ENCODE measurements around the gene NID2. TPM values are rescaled to one million over a fixed set of nuclear protein-coding genes. Genes with fewer than 3 reads are reported as not detected.

The NID2 gene
- total RNA-seq, 1 experiment from 2014 or later = 0.49 TPM

GRCh38 chr14:52051871-52052270 lies 17.0 kb downstream of the NID2 start:
- Histone ChIP-seq H3K36me3 (no peaks in the 10 kb centered on the region), H3K4me1 (no peaks in the 10 kb centered on the region), H3K27ac (no peak overlapping the region), H3K9me3 (replicated peaks) (no peaks in the 10 kb centered on the region), H3K27me3 (no peaks in the 10 kb centered on the region), H3K4me3 (no peak overlapping the region)
- no peak for DNase-seq

GRCh38 chr14:52051251-52051650 lies 17.6 kb downstream of the NID2 start:
- H3K4me1 ChIP-seq = no peaks in the 10 kb centered on the region
- 0 out of 2 replicates have a peak, but pooled peaks cover 2% of the 10 kb centered on the region for H3K27me3 ChIP-seq
- no peak overlapping the region for H3K27ac ChIP-seq
- DNase-seq = no peak
- H3K4me3 ChIP-seq = no peak overlapping the region
- no peaks in the 10 kb centered on the region for H3K36me3 ChIP-seq
- H3K9me3 ChIP-seq (replicated peaks) = no peaks in the 10 kb centered on the region

- Histone ChIP-seq H3K27ac (no peak overlapping the region), H3K9me3 (replicated peaks) (no peaks in the 10 kb centered on the region), H3K4me1 (no peaks in the 10 kb centered on the region), H3K4me3 (no peak overlapping the region), H3K27me3 (0 out of 2 replicates have a peak, but pooled peaks cover 2% of the 10 kb centered on the region), H3K36me3 (no peaks in the 10 kb centered on the region)
- no peak for DNase-seq
Measured at GRCh38 chr14:52049721-52050588, 18.9 kb downstream of the NID2 start.

DNA sequence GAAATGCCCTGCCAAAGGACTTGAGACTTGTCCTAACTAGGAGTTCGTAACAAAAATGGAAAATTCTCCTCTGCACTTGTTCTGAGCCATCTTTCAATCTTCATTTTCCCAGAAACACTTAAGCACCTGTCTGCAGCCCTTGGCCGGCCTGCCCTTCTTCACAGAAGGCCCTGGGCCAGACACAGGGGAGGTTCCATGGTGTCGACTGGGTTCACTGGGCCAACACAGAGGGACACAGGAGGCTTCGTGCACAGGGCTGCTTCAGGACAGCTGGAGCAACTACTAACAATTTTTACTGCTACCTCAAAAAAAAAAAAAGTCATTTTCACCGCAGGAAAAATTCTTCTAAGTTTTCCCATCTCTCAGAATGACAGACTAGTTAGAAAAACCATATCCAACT lies 19.6 kb downstream of the NID2 start:
- Histone ChIP-seq H3K9me3 (replicated peaks) (no peaks in the 10 kb centered on the region), H3K4me3 (no peak overlapping the region), H3K4me1 (no peaks in the 10 kb centered on the region), H3K27ac (no peak overlapping the region), H3K36me3 (no peaks in the 10 kb centered on the region), H3K27me3 (0 out of 2 replicates have a peak, but pooled peaks cover 2% of the 10 kb centered on the region)
- no peak for DNase-seq

DNA sequence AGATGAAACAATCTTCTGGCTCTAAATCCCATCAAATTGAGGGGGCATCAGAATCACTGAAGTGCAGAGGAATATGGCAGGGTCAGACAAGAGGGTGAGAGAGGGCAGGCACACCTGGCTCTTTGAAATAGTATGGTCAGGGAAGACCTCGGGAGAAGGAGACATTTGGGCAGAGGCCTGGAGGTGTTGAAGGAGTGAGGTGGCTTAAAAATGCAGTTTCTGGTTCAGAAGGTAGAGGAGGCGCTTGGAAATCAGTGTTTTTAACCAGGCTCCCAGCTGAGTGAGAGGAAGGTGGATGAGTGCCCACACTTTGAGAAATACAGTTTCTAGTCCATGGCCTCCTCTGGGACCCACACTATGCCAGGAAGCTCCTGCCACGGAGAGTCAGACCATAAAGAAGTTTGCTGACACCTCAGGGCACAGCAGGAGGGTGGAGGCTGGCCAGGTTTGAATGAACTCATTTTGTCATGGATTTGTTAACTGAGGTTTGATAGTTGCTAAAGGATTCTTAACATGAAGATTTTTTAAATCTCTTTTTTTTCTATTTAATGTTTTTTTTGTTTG lies 20.1 kb downstream of the NID2 start:
- H3K4me1 ChIP-seq = no peaks in the 10 kb centered on the region
- 0 out of 2 replicates have a peak, but pooled peaks cover 2% of the 10 kb centered on the region for H3K27me3 ChIP-seq
- H3K4me3 ChIP-seq = no peak overlapping the region
- H3K27ac ChIP-seq = no peak overlapping the region
- no peaks in the 10 kb centered on the region for H3K9me3 ChIP-seq (replicated peaks)
- H3K36me3 ChIP-seq = no peaks in the 10 kb centered on the region
- DNase-seq = no peak

DNA sequence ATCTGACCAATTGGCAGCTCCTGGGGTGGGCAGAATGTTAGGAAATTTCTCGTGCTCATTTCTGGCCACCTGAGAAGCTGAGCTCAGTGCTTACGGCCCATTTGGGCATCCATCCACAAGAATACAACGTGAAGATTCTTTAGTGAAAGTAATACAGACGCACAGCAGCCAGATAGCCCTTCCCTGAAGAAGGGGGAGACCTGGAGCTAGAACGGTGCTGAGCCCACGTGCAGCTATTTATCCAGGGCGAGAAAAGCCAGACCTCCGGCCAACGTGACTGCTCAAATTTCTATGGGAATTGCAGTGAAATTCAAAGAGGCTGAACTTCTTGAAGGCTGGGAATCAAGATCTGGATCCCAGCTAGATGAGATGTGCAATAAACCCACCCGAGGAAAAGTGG lies 20.7 kb downstream of the NID2 start:
- no peak for DNase-seq
- Histone ChIP-seq H3K36me3 (no peaks in the 10 kb centered on the region), H3K4me3 (no peak overlapping the region), H3K27ac (no peak overlapping the region), H3K27me3 (0 out of 2 replicates have a peak, but pooled peaks cover 2% of the 10 kb centered on the region), H3K9me3 (replicated peaks) (no peaks in the 10 kb centered on the region), H3K4me1 (no peaks in the 10 kb centered on the region)

GRCh38 chr14:52046376-52046917 lies 22.4 kb downstream of the NID2 start:
- Histone ChIP-seq H3K27me3 (0 out of 2 replicates have a peak, but pooled peaks cover 2% of the 10 kb centered on the region), H3K9me3 (replicated peaks) (no peaks in the 10 kb centered on the region), H3K4me3 (no peak overlapping the region), H3K27ac (no peak overlapping the region), H3K4me1 (no peaks in the 10 kb centered on the region), H3K36me3 (no peaks in the 10 kb centered on the region)
- no peak for DNase-seq

GRCh38 chr14:52044791-52045522 lies 23.9 kb downstream of the NID2 start:
- 0 out of 2 replicates have a peak, but pooled peaks cover 2% of the 10 kb centered on the region for H3K27me3 ChIP-seq
- no peaks in the 10 kb centered on the region for H3K9me3 ChIP-seq (replicated peaks)
- H3K36me3 ChIP-seq = no peaks in the 10 kb centered on the region
- H3K4me1 ChIP-seq = no peaks in the 10 kb centered on the region
- DNase-seq = no peak
- no peak overlapping the region for H3K27ac ChIP-seq
- no peak overlapping the region for H3K4me3 ChIP-seq

- DNase-seq = peak; percentile 26 to 45
- Histone ChIP-seq H3K4me1 (no peaks in the 10 kb centered on the region), H3K27me3 (0 out of 2 replicates have a peak, but pooled peaks cover 2% of the 10 kb centered on the region), H3K36me3 (no peaks in the 10 kb centered on the region), H3K9me3 (replicated peaks) (no peaks in the 10 kb centered on the region), H3K4me3 (no peak overlapping the region), H3K27ac (no peak overlapping the region)
Measured at GRCh38 chr14:52043690-52044089, 25.2 kb downstream of the NID2 start.

GRCh38 chr14:52042371-52043289 lies 26.2 kb downstream of the NID2 start:
- Histone ChIP-seq H3K4me1 (no peaks in the 10 kb centered on the region), H3K27ac (no peak overlapping the region), H3K36me3 (no peaks in the 10 kb centered on the region), H3K27me3 (0 out of 2 replicates have a peak, but pooled peaks cover 2% of the 10 kb centered on the region), H3K9me3 (replicated peaks) (no peaks in the 10 kb centered on the region), H3K4me3 (no peak overlapping the region)
- no peak for DNase-seq

DNA sequence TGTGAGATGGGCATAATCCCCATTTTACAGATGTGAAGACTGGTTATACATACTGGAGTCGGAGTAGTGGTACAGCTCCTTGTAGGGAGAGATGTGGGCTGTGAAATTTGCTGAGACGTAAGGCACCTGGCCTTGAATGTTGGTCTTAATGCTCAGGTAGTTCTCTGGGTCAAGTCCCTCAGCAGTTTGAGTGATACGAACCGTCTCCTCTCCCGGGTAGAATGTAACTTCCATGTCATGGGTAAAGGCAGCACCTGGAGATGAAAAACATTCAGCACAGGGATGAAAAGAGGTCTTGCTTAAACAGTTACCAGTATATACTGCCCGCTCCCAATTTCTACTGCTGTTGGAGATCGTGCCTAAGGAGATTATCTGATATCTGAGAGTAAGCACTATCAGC lies 28.3 kb downstream of the NID2 start:
- Histone ChIP-seq H3K27ac (no peak overlapping the region), H3K27me3 (no peaks in the 10 kb centered on the region), H3K9me3 (replicated peaks) (no peaks in the 10 kb centered on the region), H3K4me3 (no peak overlapping the region), H3K4me1 (no peaks in the 10 kb centered on the region), H3K36me3 (no peaks in the 10 kb centered on the region)
- DNase-seq = no peak

GRCh38 chr14:52039124-52039815 lies 29.6 kb downstream of the NID2 start:
- no peaks in the 10 kb centered on the region for H3K36me3 ChIP-seq
- no peak for DNase-seq
- H3K27ac ChIP-seq = no peak overlapping the region
- no peak overlapping the region for H3K4me3 ChIP-seq
- H3K27me3 ChIP-seq = no peaks in the 10 kb centered on the region
- no peaks in the 10 kb centered on the region for H3K9me3 ChIP-seq (replicated peaks)
- H3K4me1 ChIP-seq = no peaks in the 10 kb centered on the region

GRCh38 chr14:52033101-52033642 lies 35.7 kb downstream of the NID2 start:
- Histone ChIP-seq H3K9me3 (replicated peaks) (no peaks in the 10 kb centered on the region), H3K27ac (no peak overlapping the region), H3K27me3 (no peaks in the 10 kb centered on the region), H3K4me3 (no peak overlapping the region), H3K36me3 (no peaks in the 10 kb centered on the region), H3K4me1 (no peaks in the 10 kb centered on the region; the same call in 1 of the 2 replicates)
- DNase-seq = no peak
